ENCODE measurements around the gene HECTD4. TPM values are rescaled to one million over a fixed set of nuclear protein-coding genes. Genes with fewer than 3 reads are reported as not detected.

Gene HECTD4
- total RNA-seq, 1 donor from 2014 or later, result 40.7 TPM

DNA sequence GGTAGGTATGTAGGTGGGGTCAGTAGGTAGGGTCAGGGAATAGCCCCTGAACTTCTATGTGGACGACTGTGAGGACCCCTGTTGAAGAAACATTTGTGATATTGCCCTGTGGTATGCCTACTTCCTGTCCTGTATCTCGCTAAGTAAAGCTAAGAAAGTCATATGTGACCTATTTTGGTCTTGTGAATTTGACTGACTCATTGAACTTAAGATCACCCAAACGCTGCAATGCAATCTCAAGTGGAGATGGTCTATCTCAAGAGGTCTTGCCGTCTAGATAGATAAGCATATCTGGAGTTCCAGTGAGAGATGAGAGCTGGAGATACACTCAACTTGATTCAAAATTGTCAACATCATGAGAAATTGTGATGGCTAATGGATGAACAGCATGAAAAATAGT is 183.1 kb downstream of the HECTD4 start:
- Mint-ChIP-seq H3K9me3 (ENCODE audit: low read depth) (no peaks in the 10 kb centered on the region), H3K27me3 (ENCODE audit: low read depth) (no peaks in the 10 kb centered on the region), H3K27ac (ENCODE audit: unreplicated experiment) (no peak overlapping the region), H3K4me3 (ENCODE audit: unreplicated experiment) (no peak overlapping the region), H3K4me1 (ENCODE audit: low read depth) (no peaks in the 10 kb centered on the region), H3K36me3 (ENCODE audit: low read depth) (peaks cover 33% of the 10 kb centered on the region)
- no peak for DNase-seq (ENCODE audit: low spot score)
- TF ChIP-seq, protein P1, sequence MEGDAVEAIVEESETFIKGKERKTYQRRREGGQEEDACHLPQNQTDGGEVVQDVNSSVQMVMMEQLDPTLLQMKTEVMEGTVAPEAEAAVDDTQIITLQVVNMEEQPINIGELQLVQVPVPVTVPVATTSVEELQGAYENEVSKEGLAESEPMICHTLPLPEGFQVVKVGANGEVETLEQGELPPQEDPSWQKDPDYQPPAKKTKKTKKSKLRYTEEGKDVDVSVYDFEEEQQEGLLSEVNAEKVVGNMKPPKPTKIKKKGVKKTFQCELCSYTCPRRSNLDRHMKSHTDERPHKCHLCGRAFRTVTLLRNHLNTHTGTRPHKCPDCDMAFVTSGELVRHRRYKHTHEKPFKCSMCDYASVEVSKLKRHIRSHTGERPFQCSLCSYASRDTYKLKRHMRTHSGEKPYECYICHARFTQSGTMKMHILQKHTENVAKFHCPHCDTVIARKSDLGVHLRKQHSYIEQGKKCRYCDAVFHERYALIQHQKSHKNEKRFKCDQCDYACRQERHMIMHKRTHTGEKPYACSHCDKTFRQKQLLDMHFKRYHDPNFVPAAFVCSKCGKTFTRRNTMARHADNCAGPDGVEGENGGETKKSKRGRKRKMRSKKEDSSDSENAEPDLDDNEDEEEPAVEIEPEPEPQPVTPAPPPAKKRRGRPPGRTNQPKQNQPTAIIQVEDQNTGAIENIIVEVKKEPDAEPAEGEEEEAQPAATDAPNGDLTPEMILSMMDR (IDR thresholded peaks at IDR 0.05), result no peak

DNA sequence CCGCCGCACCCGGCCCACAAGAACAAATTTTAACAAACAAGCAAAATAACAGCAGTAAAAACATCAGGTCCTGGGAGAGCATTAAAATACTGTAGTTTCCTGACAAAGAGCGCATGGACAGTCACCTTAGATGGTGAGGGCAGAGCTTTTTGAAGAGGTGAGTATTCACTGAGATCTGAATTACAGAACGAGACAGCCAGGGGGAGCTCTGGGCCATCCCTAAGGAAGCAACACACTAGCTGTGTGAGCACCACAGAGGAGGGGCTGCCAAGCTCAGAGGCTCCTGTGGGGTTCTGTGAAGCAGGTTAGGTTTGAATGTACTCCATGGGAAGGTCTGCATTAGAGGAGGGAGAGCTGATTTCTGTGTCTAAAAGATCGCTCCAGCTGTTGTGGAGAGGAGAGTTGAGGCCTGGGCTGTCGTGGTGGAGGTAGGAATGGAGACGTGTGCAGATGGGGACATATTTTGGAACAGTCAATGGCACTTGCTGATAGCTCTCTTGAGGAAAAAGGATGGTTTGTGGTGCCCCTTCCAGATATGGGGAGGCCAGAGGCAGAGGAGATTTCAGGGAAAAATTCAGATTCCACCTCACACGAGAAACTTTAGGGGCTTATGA is 184.0 kb downstream of the HECTD4 start:
- no peaks in the 10 kb centered on the region for H3K27me3 Mint-ChIP-seq (ENCODE audit: low read depth)
- H3K36me3 Mint-ChIP-seq (ENCODE audit: low read depth), result peaks cover 36% of the 10 kb centered on the region
- DNase-seq (ENCODE audit: low spot score), result no peak
- no peaks in the 10 kb centered on the region for H3K4me1 Mint-ChIP-seq (ENCODE audit: low read depth)
- no peak overlapping the region for H3K4me3 Mint-ChIP-seq (ENCODE audit: unreplicated experiment)
- TF ChIP-seq, protein P1 (IDR thresholded peaks at IDR 0.05), result peak; percentile 85
- no peaks in the 10 kb centered on the region for H3K9me3 Mint-ChIP-seq (ENCODE audit: low read depth)
- no peak overlapping the region for H3K27ac Mint-ChIP-seq (ENCODE audit: unreplicated experiment)

DNA sequence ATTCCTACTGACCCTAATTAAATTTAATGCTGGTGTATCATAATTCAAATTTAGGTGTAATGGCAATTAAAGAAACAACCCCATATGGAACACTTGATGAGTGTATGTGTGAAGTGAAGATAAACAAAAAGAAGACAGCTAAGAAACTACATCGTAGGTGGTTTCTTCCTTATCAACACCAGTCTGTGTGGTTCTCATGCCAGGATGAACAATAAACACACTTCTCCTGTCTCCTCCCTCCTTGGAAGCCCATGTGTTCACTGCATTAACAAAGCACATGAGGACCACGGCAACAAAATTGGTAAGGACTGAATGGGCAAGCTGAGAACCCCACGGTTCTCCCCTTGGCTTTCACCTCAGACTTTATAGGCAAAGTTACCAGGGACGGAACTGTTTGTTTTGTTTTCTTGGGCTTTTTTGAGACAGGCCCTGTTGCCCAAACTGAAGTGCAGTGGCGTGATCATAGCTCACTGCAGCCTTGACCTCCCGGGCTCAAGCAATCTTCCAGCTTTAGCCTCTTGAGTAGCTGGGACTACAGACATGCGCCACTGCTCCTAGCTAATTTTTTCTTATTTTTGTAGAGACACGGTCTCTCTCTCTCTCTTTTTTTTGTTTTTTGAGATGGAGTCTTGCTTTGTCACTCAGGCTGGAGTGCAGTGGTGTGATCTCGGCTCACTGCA is 185.9 kb downstream of the HECTD4 start:
- Mint-ChIP-seq H3K27ac (ENCODE audit: unreplicated experiment) (no peak overlapping the region), H3K4me3 (ENCODE audit: unreplicated experiment) (no peak overlapping the region), H3K4me1 (ENCODE audit: low read depth) (no peaks in the 10 kb centered on the region), H3K27me3 (ENCODE audit: low read depth) (no peaks in the 10 kb centered on the region), H3K9me3 (ENCODE audit: low read depth) (no peaks in the 10 kb centered on the region), H3K36me3 (ENCODE audit: low read depth) (peaks cover 36% of the 10 kb centered on the region)
- DNase-seq (ENCODE audit: low spot score), result no peak
- TF ChIP-seq, protein P1 (IDR thresholded peaks at IDR 0.05), result no peak

DNA sequence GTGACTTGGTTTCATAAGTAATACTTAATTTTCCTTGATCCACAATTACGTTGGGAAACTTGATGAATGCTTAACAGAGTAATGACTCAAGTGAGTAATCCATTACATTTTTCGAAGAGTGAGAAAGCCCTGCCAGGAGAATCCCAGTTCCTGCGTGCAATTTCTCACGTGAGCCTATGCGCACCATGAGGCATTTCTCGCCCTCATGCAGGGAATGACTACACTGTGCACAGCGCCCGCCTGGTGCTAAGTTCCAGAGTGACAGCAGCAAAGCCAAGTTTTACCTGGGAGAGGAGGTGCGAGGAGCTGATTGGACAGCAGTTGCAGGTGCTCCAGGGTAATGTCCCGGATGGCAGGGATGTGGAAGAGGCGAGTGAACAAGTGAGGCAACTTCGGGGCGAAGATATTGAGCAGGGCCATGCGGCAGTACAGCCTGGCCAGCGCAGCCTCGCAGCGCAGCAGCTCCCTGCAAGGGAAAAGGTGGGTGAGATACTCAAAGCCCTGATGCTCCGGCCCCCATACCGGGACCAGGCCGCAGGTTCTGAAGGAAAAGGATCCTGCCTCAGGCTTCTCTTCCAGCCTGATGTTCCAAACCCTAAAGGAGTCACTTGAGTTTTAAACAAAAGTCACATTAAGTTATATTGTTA is 187.5 kb downstream of the HECTD4 start:
- Mint-ChIP-seq H3K27me3 (ENCODE audit: low read depth) (no peaks in the 10 kb centered on the region), H3K36me3 (ENCODE audit: low read depth) (peaks cover 33% of the 10 kb centered on the region), H3K27ac (ENCODE audit: unreplicated experiment) (no peak overlapping the region), H3K4me3 (ENCODE audit: unreplicated experiment) (no peak overlapping the region), H3K4me1 (ENCODE audit: low read depth) (no peaks in the 10 kb centered on the region), H3K9me3 (ENCODE audit: low read depth) (no peaks in the 10 kb centered on the region)
- no peak for DNase-seq (ENCODE audit: low spot score)
- TF ChIP-seq, protein P1 (IDR thresholded peaks at IDR 0.05), result no peak

DNA sequence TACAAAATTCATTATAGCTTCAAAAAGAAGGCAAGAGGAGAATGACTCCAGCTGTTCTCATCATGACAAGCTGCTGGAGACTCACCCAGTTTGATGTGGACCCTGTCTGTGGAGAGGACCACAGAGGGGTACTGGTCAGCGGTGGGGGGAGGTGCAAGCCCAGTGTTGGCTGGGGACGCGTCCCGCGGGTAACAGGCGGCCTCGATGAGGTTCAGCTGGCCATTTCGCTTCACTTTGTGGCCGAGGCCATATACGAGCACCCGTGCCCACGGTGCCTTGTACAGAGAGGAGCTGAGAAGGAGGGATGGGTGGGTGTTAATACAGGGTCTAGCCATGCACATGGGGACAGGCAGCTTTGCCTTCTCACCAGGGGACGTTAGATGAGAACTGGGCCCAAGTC is 189.8 kb downstream of the HECTD4 start:
- no peaks in the 10 kb centered on the region for H3K27me3 Mint-ChIP-seq (ENCODE audit: low read depth)
- H3K27ac Mint-ChIP-seq (ENCODE audit: unreplicated experiment), result no peak overlapping the region
- DNase-seq (ENCODE audit: low spot score), result no peak
- no peaks in the 10 kb centered on the region for H3K9me3 Mint-ChIP-seq (ENCODE audit: low read depth)
- H3K4me1 Mint-ChIP-seq (ENCODE audit: low read depth), result no peaks in the 10 kb centered on the region
- H3K36me3 Mint-ChIP-seq (ENCODE audit: low read depth), result peaks cover 32% of the 10 kb centered on the region
- TF ChIP-seq, protein P1 (IDR thresholded peaks at IDR 0.05), result no peak
- H3K4me3 Mint-ChIP-seq (ENCODE audit: unreplicated experiment), result no peak overlapping the region
